Activated naive CD8-positive, alpha-beta T cell treated with anti-CD3 and anti-CD28 coated beads, Interleukin-2, amount 50 U/mL, for 16 hours (primary cell): ENCODE measurements around the gene DND1.
"Not testable (repeated sequence)": the region's sequence is repeated elsewhere in the genome, so short reads cannot be mapped to it uniquely, and the experiment has no call there.

Experiments
- DNase-seq: peaks from one replicate; pipeline ENCODE4 v3.0.0-alpha.2; 2020; ENCODE audit warnings: low read depth, low spot score

Gene DND1

GRCh38 chr5:140672455-140673186 lies 755 bp downstream of the DND1 start:
- DNase-seq: no peak

GRCh38 chr5:140671472-140672125 lies 1.8 kb downstream of the DND1 start:
- DNase-seq: no peak

GRCh38 chr5:140671035-140671434 lies 2.3 kb downstream of the DND1 start:
- DNase-seq: not testable (repeated sequence)

GRCh38 chr5:140664359-140665119 lies 8.8 kb downstream of the DND1 start, which contains the start of gene WDR55:
TSS of gene WDR55 (plus strand) at chr5:140664904. CDS start at chr5:140664913, 9 bp downstream.
- peak; percentile 93 for DNase-seq

DNA sequence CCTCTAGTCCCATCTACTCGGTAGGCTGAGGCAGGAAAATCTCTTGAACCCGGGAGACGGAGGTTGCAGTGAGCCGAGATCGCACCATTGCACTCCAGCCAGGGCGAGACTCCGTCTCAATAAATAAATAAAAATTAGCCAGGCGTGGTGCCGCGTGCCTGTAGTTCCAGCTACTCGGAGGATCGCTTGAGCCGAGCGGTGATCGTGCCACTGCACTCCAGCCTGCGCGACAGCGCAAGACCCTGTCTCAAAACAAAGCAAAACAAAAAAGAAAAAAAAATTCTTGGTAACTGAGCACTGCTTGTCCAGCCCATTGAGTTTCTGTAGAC lies 9.4 kb downstream of the DND1 start:
- DNase-seq: no peak

DNA sequence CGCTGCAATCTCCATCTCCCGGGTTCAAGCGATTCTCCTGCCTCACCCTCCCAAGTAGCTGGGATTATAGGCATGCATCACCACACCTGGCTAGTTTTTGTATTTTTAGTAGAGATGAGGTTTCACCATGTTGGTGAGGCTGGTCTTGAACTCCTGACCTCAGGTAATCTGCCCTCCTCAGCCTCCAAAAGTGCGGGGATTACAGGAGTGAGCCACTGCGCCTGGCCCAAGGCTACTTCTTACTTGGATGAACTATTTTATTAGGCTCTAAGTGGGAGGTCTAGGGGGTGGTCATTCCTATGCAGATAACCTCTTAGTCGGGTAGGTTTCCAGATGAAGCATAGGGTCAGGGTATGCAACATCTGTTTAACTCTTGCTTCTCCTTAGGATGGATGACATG lies 13.0 kb downstream of the DND1 start:
- not testable (repeated sequence) for DNase-seq

DNA sequence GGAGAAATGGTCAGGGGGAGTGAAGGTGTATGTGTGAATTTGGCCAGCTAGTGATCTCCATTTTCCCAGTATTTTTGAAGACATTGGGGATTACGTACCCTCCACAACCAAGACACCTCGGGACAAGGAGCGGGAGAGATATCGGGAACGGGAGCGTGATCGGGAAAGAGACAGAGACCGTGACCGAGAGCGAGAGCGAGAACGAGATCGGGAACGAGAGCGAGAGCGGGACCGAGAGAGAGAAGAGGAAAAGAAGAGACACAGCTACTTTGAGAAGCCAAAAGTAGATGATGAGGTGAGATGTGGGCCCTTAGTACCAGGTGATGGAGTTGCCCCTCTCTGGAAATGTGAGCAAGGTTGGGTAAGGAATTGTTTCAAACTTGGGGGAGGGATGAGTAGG lies 14.5 kb downstream of the DND1 start:
- DNase-seq: no peak

GRCh38 chr5:140647042-140647419 lies 26.3 kb downstream of the DND1 start:
- no peak for DNase-seq

- DNase-seq: no peak
Observed at GRCh38 chr5:140642718-140643117, 30.7 kb downstream of the DND1 start.

DNA sequence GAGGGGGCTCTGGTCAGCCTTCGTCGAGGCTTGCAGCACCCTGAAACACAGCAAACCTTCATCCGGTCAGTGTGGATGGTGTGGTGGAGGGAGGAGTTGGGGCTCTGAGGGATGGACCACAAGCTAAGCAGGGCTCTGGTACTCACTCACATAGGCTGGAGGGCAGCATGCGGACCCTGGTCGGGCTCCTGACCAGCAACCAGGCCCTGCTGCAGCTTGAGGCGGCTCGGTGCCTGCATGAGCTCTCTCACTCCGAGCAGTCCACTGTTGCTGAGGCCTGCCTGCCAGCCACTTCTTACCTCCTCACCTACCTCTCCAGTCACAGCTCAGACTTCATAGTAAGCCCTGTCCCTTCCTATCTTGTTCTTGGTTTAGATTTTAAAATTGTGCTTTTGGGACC lies 31.7 kb downstream of the DND1 start:
- no peak for DNase-seq

- peak; percentile 95 for DNase-seq
Observed at GRCh38 chr5:140639148-140639981, 34.0 kb downstream of the DND1 start, which contains the start of gene TMCO6. TSS of gene TMCO6 (plus strand) at chr5:140639451. CDS start at chr5:140639528, 77 bp downstream.

- DNase-seq: not testable (repeated sequence)
Observed at GRCh38 chr5:140638898-140639147, 34.6 kb downstream of the DND1 start.

DNA sequence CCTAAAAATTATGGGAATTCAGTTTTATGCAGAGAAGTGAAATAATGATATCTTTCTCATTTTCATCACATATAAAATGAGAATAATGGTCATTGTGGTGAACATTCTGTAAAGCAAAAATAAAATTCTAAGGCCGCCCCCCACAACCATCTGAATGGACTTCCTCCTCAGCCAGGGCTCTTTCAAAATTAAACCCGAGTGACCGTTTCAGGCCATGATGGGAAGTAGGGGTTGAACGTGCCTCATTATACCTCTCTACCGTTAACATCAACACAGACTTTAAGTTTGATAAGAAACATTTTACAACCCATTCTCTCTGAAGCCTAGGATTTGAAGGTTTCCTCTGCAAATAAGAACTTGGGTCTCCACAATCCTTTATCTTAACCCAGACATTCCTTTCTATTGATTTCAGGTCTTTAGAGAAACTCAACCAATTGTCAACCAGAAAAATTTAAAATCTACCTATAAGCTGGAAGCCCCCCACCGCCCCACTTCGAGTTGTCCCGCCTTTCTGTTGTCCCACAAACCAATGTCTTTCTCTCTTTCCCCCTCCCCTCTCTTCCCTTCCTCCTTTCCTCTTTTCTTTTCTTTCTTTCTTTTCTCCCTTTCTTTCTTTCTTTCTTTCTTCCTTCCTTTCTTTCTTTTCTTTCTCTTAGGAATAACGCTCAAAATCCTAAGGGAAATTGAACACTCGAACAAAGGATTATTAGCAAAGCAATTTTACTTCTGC lies 35.8 kb downstream of the DND1 start:
- no peak for DNase-seq

DNA sequence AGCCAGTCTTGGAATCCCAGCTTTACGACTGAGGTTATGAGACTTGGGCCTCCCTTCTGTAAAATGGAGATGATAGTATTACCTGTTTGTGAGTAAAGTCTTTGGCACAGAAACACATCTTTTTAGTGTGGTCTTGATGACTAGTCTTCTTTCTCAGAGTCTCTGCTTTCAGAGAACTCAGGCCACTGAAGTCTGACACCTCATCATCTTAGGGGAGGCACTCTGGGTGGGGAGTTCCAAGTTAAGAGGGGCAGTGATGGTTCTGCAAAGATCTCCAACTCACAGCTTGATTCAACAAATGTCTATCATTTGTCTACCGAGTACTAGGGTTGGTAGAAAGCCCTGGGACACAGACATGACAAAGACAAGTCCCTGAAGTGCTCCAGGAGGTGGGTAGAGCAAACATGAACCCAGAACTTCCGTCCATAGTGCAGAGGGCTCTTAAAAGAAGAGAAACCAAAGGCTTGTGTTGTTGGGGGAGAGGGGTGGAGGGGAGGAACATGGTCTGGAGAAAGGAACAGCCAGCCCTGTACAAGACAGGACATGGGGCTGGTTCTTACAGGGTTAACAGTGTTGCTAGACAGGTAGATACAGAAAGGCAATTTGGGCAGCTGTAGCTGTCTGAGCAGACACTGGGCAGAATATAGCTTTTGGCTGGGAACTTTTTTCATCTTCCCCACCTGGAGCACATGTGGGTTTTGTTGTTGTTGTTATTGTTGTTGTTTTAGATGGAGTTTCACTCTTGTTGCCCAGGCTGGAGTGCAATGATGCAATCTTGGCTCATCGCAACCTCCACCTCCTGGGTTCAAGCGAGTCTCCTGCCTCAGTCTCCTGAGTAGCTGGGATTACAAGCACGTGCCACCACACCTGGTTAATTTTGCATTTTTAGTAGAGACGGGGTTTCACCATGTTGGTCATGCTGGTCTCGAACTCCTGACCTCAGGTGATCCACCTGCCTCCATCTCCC lies 37.8 kb downstream of the DND1 start:
- no peak for DNase-seq

DNA sequence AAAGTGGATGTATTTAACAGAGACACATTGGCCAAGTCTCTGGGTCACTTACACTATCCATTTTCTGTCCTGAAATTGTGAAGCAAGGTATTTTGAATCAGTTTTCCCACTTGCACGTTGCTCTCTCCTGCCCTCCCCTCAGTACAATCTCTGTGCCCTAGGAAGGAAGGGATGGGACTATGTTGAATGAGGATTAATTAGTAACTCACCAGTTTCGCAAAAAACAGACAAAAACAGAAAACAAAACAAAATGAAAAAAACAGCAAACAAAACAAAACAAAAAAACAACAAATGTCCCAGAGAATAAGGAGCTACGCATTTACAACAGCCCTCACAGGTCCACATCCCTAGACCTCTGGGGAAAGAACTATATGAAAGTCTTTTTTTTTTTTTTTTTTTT lies 39.3 kb downstream of the DND1 start:
- DNase-seq: no peak

- DNase-seq: no peak
Observed at GRCh38 chr5:140633501-140633900, 39.9 kb downstream of the DND1 start.

- no peak for DNase-seq
Observed at GRCh38 chr5:140633021-140633471, 40.3 kb downstream of the DND1 start, which contains the start of gene CD14. TSS of gene CD14 (minus strand) at chr5:140633175. CDS start at chr5:140633071, 104 bp downstream.

DNA sequence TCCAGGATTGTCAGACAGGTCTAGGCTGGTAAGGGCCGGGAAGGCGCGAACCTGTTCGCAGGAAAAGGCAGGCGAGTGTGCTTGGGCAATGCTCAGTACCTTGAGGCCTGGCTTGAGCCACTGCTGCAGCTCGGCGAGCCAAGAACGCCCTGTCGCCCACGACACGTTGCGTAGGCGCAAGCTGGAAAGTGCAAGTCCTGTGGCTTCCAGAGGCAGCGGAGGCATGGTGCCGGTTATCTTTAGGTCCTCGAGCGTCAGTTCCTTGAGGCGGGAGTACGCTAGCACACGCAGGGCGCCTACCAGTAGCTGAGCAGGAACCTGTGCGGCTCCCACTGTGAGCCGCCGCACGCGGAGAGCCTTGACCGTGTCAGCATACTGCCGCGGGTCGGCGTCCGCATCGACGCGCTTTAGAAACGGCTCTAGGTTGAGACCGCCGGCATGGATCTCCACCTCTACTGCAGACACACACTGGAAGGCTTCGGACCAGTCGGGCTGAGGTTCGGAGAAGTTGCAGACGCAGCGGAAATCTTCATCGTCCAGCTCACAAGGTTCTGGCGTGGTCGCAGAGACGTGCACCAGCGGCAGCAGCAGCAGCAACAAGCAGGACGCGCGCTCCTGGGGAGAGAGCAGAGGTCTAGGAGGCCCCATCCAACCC lies 40.9 kb downstream of the DND1 start:
- DNase-seq: no peak

DNA sequence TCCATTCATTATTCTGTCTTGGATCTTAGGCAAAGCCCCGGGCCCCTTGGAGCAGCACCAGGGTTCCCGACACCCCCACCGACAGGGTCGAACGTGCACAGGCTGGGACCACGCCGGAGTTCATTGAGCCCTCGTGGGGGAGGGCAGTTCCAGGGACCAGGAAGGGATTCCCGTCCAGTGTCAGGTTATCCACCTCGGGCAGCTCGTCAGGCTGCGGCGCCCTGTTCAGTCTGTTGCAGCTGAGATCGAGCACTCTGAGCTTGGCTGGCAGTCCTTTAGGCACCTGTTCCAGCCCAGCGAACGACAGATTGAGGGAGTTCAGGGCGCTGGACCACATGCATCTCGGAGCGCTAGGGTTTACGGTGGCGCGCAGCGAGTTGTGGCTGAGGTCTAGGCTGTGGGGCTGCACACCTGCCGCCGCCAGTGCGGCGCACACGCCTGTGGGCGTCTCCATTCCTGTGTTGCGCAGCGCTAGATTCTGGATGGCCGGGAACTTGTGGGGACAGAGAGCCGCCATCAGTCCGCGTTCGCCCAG lies 41.5 kb downstream of the DND1 start:
- DNase-seq: no peak
